NCI-H446 treated with DMSO at 0.1 percent for 48 hours (cell line): ENCODE results near the gene RUSC2.
"Not testable (repeated sequence)": the region's sequence is repeated elsewhere in the genome, so short reads cannot be mapped to it uniquely, and the experiment has no call there.

Experiments used
- DNase-seq: peaks from one replicate; lab custom pipeline; 2025; lab: John Stamatoyannopoulos, UW

The RUSC2 gene

DNA sequence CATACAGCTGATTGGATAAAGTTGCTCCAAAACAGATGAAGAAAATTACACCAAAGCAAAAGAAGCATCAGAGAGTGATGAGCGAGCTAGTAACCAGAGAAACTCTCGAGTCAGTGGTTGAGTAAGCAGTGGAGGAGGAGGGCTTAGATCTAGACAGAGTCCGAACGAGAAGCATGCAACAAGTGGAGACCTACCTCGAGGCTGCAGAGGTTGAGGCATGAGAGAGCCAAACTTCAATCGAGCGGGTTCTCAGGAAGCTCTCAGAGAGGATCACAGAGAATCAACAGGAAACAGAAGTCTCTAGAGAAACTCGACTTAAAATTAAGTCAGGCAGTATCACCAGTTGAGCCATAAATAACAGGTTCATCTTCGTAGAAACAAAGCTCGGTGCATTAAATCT, 6.1 kb downstream of the RUSC2 start:
- no peak for DNase-seq

DNA sequence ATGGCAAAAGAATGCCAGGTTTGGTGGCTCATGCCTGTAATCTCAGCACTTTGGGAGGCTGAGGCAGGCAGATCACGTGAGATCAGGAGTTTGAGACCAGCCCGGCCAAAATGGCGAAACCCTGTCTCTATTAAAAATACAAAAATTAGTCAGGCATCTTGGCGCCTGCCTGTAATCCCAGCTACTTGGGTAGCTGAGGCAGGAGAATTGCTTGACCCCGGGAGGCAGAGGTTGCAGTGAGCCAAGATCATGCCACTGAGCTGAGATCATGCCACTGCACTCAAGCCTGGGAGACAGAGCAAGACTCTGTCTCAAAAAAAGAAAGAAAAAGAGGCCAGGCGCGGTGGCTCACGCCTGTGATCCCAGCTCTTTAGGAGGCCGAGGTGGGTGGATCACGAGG, 8.3 kb downstream of the RUSC2 start:
- DNase-seq, result not testable (repeated sequence)

- DNase-seq, result no peak
Observed at GRCh38 chr9:35499029-35499700, 9.3 kb downstream of the RUSC2 start.

DNA sequence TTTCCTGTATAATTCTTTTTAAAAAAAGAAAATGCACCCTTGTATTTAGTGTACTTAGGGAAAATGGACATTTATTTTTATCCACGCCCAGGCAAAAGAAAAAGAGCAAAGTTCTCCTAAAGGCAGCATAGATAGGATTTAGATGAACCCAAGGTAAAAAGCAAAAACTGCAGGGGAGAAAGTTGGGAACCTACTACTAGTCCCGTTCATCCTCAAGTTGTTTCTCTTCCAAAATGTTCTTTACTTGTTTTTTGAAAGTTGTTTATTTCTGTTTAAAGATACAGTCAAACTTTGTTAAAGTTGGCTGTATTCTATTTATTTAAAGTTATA, 9.8 kb downstream of the RUSC2 start:
- DNase-seq, result no peak

GRCh38 chr9:35500130-35500748, 10.3 kb downstream of the RUSC2 start:
- no peak for DNase-seq

DNA sequence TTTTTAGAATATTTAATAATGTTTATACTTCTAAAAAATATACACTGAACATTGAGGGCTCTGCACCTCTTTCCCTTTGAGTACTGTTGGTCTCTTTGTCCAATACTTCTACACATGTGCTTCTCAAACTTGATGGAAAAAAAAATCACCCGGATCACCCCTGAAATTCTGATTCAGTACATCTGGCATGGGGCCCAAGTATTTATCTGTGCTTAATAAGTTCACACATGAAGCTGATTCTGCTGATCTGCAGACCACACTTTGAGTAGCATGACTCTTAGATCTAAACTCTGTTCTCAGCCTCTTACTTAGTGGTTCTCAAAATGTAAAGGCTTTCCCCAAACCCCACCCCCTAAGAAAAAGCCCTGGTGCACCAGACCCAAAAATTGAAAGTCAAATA, 12.0 kb downstream of the RUSC2 start:
- DNase-seq, result no peak

GRCh38 chr9:35506359-35506758, 16.4 kb downstream of the RUSC2 start:
- DNase-seq, result no peak

- DNase-seq, result no peak
Observed at GRCh38 chr9:35508069-35508468, 18.2 kb downstream of the RUSC2 start.

- DNase-seq, result no peak
Observed at GRCh38 chr9:35510383-35510753, 20.5 kb downstream of the RUSC2 start.

GRCh38 chr9:35510754-35511428, 21.0 kb downstream of the RUSC2 start:
- DNase-seq, result no peak

GRCh38 chr9:35511453-35511852, 21.5 kb downstream of the RUSC2 start:
- no peak for DNase-seq

DNA sequence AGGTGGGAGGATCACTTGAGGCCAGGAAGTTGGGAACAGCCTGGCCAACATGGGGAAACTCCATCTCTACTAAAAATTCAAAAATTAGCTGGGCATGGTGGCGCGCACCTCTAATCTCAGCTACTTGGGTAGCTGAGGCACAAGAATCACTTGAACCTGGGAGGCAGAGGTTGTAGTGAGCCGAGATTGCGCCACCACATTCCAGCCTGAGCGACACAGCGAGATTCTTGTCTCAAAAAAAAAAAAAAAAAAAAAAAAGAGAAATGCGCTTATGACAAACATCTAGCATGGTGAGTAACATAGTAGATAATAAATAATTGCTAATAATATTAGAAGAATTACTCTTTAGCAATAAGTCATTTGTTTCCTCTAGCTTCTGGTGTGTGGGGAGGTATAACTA, 25.9 kb downstream of the RUSC2 start:
- no peak for DNase-seq

DNA sequence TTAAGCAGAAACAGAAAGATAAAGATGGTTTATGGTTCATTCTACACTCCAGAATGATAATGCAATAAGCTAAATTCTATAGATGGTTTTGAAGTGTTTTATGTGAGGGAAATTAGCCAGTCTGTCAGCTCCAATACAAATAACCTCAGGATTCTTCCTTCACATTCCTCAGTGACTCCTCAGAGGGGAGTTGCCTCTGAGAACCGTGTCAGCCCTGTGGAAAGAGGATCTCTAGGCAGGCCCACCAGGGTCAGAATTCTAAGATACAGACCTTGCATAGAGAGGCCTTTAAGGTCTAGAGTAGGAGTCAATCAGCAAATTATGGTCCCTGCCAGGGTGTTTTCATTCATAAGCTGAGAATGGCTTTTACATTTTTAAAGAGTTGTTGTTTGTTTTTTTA, 26.6 kb downstream of the RUSC2 start:
- DNase-seq, result no peak

- no peak for DNase-seq
Observed at GRCh38 chr9:35517131-35517530, 27.2 kb downstream of the RUSC2 start.

DNA sequence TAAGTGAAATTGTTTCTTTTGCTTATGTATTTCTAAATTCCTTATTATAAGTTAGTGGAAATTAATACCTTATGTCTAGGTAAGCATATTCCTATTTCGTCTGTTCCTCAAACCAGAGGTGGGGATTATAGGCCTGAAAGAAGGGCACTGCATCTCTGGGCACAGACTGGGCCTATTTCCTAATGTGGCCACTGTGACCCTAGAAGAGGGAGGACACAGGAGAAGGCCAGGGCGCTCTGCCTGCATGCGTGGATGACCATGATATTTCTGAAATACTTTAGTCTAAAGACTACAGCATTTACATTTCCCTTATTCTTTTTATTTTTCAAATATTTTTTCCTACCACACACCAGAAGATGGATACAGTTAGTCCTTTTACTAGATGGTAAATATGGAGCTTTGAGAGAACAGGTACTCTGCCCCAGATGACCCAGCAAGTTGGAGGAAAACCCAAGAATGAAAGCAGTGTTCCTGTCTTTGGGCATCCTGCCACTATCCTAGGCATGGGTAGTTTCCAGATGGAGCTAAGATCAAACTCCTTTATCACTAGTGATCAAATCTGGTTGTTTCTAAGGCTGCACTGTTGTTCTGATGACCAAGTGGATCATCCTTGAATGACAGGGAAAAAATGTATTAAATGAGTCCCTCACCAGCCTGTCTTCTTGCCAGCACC, 27.8 kb downstream of the RUSC2 start:
- no peak for DNase-seq

GRCh38 chr9:35518225-35518821, 28.4 kb downstream of the RUSC2 start:
- no peak for DNase-seq

GRCh38 chr9:35518981-35519679, 29.2 kb downstream of the RUSC2 start:
- no peak for DNase-seq

- DNase-seq, result no peak
Observed at GRCh38 chr9:35519692-35520363, 29.9 kb downstream of the RUSC2 start.

DNA sequence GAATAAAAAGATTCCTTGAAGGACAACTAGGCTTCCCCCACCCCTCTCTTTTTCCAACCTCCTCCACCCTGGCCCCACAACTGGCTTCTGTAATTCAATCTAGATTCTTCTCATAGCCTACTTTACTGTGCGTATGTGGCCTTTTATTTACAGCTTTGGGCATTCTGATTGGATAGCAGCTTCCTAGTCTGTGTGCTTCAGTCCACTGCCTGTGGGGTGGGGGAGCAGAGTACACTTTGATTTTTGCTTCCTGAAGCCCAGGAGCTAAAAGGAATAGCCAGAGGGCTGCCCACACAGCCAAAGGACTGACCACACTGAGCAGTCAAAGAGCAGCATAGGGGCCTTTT, 30.4 kb downstream of the RUSC2 start:
- no peak for DNase-seq

DNA sequence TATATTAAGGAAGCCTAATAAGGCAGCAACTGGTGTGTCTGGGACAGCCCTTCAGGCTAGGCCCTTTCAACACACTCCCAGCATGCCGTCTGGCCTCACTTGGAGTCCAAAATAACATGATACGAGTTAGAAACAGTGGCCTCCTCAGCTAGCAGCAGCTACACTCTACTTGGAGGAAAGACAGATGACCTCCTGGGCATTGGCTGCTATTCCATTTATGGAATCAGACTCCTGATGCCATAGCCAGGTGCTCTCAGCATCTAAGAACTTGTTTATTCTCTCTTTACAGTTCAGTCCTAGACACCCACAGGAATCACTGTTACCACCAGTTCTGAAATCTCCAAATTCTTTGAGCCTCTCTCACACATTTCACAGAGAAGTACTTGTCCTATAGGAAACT, 31.8 kb downstream of the RUSC2 start:
- no peak for DNase-seq

GRCh38 chr9:35522187-35522586, 32.3 kb downstream of the RUSC2 start:
- no peak for DNase-seq

DNA sequence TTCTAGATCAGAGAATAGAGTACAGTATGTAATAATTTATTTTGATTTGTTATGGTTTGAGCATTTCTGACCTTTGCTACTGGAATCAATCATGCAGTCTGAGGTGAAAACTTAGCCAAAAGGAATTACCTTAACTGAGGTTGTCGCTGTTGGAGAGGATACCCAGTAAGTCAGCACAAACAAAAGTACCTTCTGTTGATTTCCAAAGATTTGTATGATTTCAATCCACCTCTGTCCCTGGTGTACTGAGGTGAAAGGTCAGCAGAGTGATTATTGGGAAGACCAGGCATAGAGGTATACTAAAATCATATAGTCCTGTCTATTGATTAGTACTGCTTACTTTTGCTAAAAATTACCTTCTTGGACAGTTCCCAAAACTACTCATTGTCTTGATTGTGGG, 32.8 kb downstream of the RUSC2 start:
- DNase-seq, result no peak
